Activated CD4-positive, CD25-positive, alpha-beta regulatory T cell (primary cell): ENCODE measurements around the gene FARSA.
"Not testable (repeated sequence)": the region's sequence is repeated elsewhere in the genome, so short reads cannot be mapped to it uniquely, and the experiment has no call there.

Experiments
- DNase-seq, 4 experiments: peaks; one replicate each; lab custom pipeline; 2025; lab: John Stamatoyannopoulos, UW

FARSA gene

DNA sequence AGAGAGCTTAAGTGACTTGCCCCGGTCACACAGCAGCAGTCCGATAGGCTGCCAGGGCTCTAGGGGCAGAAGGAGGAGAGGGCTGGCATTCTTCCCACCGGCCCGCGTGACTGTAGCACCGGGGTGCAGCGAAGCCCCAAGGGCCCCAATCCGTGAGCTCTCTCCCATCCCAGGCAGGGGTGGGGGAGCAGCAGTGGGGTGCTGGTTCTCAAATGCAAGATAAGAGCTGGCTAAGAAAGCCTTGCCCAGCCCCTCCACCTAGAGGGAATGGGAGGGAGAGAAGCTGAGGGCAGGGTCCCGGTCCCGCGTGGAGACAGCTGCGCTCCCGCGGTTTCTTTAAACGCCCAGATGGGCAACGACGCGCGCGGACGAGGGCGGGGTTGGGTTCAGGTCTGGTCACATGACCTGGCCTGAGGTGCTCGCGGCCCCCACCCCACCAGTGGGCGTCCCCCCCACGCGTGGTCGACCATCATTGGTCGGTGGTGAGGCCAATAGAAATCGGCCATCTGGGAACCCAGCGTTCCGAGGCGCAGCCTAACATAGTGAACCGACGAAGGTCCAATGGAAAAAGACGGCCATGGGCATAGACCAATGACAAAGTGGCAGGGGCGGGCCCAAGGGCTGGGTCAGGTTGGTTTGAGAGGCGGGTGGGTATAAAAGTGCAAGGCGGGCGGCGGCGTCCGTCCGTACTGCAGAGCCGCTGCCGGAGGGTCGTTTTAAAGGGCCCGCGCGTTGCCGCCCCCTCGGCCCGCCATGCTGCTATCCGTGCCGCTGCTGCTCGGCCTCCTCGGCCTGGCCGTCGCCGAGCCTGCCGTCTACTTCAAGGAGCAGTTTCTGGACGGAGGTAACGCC is 4.6 kb upstream of the FARSA start, which contains the start of gene CALR:
Gene CALR, plus strand, starts transcription at position 683 of the 852 bp plus-strand sequence. Its CDS starts 71 bp downstream, at position 754.
- DNase-seq, result peak; percentile 96 to 99 (median 98)

- no peak for DNase-seq
Measured at GRCh38 chr19:12937093-12937926, 3.8 kb upstream of the FARSA start.

DNA sequence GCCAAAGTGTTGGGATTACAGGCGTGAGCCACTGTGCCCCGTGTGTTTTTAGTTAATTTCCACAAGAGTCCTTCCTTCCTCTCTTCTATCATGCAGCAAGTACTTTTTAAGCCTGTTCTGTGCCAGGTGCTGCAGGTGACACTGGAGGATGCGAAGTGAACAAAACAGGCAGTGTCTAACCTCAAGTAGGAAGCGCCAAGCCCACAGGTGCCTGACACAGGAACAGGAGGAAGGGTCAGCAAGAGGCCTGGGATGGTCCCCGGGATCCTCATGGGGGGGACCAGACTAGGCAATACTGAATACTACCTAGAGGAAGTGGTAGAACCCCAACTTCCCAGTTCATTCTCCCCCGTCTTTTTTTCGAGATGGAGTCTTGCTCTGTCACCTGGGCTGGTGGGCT is 3.1 kb upstream of the FARSA start:
- DNase-seq, result no peak

DNA sequence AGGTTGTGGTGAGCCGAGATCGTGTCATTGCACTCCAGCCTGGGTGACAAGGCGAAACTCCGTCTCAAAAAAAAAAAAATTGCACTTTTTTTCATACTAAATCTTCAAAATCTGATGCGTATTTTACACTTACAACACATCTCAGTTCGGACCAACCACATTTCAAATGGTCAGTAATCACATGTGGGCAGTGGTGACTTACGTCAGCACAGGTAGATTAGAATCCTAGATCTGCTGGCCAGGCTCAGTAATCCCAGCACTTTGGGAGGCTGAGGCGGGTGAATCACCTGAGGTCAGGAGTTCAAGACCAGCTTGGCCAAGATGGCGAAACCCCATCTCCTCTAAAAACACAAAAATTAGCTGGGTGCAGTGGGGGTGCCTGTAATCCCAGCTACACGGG is 1.6 kb upstream of the FARSA start:
- DNase-seq, result no peak

GRCh38 chr19:12932392-12933286 is 872 bp downstream of the FARSA start:
- DNase-seq, result no peak

- DNase-seq, result no peak
Measured at GRCh38 chr19:12930002-12930645, 3.4 kb downstream of the FARSA start.

DNA sequence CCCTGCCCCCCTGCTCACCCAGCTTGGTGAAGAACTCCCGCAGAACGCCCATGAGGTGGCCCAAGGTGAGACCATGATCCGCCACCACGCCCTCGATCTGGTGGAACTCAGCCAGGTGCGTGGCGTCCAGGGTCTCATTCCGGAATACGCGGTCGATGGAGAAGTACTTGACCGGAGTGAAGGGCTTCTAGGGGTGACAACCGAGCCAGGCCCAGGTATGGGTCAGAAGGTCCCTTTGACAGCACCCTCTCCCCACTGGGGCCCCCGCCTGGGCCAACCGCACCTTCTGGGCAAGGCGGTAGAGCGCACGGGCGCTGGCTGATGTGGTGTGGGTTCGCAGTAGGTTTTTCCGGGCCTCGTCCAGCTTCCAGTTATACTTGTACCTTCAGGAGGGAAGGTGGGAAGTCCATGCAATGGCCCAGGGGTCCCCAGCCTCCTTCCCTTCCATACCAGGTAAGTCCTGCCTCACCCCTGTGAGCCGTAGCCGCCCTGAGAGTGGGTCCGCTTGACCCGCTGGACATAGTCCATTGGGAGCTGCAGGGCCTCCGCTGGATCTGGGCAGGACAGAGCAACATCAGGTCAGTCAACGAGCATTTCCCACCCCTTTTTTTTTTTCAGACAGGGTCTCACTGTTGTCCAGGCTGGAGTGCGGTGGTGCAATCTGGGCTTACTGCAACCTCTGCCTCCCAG is 8.7 kb downstream of the FARSA start:
- DNase-seq, result no peak

DNA sequence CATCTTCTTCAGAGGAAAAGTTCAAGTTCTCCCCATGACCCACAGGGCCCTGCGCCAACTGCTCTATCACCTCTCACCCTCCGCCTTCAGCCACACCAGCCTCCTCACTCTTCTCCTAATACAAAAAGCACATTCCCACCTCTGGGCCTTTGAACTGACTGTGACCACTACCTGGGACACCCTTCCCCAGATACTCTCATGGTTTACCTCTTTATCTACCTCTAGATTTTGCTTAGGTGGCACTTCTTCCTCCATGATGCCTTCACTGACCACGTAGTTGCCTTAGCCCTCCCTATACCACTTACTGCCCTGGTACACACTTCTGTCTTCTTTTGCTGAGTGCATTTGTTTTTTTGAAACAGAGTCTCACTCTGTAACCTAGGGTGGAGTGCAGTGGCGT is 10.6 kb downstream of the FARSA start:
- DNase-seq, result no peak

DNA sequence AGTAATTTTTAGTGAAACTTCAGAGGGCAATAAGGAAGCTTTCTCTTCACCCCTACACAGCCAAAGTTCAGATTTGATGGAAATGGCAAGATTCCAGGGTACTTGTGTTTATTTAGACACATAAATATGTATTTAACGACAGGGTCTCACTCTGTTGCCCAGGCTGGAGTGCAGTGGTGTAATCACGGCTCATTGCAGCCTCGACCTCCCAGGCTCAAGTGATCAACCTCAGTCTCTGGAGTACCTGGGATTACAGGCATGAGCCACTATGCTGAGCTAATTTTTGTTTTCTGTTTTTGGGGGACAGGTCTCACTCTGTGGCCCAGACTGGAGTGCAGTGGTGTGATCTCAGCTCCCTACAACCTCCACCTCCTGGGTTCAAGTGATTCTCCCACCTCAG is 12.5 kb downstream of the FARSA start:
- DNase-seq, result no peak

DNA sequence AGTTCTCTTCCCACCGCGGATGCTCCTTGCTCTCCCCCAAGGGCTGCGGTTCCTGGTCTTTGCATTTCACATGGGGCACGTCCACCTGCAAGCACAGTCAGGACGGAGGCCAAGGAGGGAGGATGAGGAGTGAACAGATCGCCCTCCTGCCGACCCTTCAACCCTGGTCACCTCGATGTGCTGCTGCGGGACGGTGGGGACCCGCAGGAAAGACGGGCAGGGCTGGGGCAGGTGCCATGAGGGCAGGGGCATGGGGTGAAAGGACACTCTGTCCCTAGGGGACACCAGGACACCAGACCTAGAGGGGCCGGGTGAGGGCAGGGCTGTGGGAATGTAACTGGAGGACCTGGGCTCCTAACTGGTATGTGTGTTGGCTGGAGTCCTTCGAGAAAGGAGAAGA is 15.3 kb downstream of the FARSA start:
- no peak for DNase-seq

- not testable (repeated sequence) for DNase-seq
Measured at GRCh38 chr19:12915860-12916259, 17.7 kb downstream of the FARSA start.

DNA sequence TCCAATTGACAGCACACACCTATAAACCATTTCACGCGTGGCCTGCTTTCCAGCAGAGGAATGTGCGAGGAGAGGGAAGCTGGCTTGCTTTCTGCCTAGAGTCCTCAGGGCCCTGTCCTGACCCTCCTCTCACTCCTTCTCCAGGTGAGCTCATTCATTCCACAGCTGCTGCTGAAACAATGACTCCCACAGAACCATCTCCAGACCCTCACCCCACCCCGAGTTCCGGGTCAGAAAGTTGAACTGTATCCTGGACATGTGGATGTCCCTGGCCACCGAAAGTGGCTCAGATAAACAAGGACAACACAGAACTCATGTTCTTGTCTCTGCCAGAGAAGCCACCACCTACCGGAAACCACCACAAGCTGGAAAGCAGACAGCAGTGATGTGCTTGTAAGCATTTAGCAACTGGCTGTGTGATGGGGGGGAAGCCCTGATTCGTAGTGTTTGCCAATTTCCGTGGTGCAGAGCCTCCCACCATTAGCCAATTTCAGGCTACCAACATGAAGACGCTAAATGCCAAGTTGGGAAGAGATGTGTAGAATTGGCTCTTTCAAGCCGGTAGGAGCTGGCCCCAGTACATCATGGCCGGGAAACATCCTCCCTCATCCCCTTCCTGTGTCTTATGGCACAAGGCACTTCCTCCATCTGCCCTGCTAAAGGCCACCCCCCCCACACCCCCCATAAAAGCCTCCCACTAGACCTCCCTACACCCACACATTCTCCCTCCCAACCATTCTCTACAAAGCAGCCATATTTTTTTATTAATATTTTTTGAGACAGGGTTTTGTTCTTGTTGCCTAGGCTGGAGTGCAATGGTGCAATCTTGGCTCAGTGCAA is 19.4 kb downstream of the FARSA start:
- DNase-seq, result peak in 1 of 4 experiments; percentile 7

DNA sequence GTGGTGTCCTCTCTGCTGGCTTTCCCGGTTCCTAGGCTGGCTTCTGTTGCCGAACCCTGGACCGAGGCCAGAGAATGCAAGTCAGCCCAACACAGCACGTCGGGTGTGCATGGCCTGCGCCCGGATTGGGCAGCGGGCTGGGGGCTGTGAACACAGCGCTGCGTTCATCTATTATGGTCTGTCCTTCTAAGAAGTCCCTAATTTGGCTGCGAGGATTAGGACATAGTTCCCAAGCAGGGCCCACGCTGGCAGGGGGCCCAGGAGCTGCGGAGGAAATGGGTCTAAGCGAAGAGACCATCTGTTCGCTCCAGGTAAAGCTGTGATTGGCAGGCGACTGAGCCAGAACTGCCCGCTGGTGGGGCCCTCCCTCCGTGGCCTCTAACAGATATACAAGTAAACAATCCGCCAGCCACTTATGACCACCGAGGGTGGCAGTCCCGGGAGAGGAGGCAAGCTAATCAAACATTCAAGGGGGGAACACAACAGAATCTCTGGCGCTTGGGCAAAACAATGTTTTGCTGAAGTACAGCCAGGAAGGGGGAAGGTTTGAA is 20.4 kb downstream of the FARSA start:
- no peak for DNase-seq

DNA sequence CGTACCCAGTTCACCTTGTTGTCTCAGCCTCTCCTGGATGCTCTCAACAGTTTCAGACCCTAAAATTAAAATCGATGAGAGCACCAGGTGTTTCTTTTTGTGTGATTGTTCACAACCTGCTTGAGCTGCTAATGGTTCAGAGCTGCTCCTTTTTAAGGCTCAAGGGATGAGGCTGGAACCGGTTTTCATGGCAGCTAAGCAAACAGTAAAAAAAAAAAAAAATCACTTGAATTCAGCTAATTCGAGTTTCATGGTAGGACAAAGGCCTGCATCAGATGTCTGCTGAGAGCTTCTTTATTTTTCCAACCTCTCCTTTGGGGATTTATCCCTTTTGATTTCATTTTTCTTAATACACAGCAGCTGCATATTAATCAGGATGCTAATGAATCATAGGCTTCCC is 20.9 kb downstream of the FARSA start:
- no peak for DNase-seq

- DNase-seq, result no peak
Measured at GRCh38 chr19:12907166-12907565, 26.3 kb downstream of the FARSA start.

DNA sequence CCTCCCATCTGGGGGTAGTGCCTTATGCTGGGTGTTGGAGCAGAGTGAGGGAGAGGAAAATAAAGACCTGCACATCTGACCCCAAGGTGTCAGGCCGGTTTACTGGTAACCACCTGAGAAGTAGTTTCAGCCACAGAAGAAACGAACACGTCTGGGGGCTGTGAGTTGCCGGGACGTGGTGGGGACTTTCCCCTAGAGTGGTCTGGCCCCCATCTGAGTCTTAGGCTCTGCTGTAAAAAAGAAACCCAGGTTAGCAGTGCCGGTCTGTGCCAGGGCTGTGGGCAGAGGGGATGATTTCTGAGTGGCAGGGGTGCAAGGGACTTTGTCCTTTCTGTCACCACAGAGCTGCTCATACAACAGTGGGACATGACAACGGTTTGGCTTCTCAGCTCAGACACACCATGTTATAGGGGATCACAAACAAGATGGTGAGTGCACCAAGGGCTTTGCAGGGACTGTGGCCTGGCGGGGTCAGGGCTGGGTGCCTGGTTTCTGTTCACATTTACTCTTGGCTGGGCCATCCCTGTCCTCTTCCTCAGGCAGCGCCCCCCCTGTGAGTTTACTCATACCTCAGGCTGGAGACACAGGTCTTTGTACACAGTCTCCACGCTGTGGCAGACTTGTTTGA is 33.5 kb downstream of the FARSA start:
- no peak for DNase-seq

DNA sequence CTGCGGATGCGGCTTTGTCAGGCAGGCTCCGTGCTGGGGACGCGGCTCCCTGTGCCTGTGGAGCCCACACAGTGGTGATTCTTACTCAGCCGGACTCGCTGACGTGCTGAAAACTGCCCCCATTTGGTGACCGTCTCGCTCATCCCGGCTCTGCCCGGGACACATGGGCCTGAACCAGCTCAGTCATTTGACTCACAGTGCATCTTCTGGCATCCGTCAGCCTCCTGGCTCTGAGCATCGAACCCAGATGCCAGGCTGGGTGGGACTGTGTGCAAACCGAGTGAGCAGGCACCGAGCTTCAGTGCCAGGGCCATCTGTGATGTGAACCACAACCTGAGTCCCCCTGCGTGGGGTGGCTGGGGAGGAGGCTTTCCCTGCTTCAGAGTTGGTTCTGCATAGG is 37.1 kb downstream of the FARSA start:
- DNase-seq, result no peak

GRCh38 chr19:12893582-12893981 is 39.9 kb downstream of the FARSA start:
- no peak for DNase-seq

DNA sequence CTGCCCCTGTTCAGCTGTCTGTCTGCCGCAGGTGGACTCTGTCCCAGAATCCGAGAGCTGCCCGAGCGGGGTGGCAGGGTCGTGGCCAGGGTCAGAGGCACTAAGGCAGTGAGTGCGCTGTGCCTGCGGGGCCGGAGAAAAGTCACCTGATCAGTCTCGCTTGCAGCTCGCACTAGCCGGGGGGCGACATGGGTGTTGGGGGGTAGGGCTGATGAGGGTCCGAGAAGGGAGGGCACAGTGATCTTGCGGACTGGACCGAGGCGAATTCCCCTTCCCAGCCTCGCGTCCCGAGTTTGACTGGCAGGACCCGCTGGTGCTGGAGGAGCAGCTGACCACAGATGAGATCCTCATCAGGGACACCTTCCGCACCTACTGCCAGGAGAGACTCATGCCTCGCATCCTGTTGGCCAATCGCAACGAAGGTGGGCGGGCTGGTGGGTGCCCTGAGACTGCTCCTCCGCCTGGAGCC is 41.9 kb downstream of the FARSA start:
- no peak for DNase-seq
